SU-DHL-6 (cell line): ENCODE results near the gene KCNIP2.
A peak's percentile ranks its signal among the peaks of the same experiment; 100 is the strongest.

Experiments
- H2AFZ ChIP-seq: fragments of 200-600 bp; sonication (generic); 2 replicates; pipeline ENCODE4 v1.6.1; 2014; ENCODE audit warnings: low read depth, mild to moderate bottlenecking, moderate library complexity, mixed read lengths, antibody characterized with exemption, low read length; ENCODE audit not compliant: severe bottlenecking
- H3F3A ChIP-seq: fragments of 200-600 bp; shearing (Covaris generic); 2 replicates; pipeline ENCODE4 v1.6.0; 2016; ENCODE audit warnings: antibody characterized with exemption, mild to moderate bottlenecking; ENCODE audit not compliant: insufficient read depth
- H3K27ac ChIP-seq: fragments of 200-600 bp; sonication (generic); 2 replicates; pipeline ENCODE4 v1.5.1; 2016; ENCODE audit warnings: low read depth, mild to moderate bottlenecking, low read length, moderate library complexity, mixed read lengths
- H3K27me3 ChIP-seq: fragments of 200-600 bp; sonication (generic), shearing (Covaris generic); 2 replicates; pipeline ENCODE4 v1.6.0; 2014; ENCODE audit warnings: mild to moderate bottlenecking, low read length
- H3K36me3 ChIP-seq: fragments of 200-600 bp; sonication (generic); 2 replicates; pipeline ENCODE4 v1.6.1; 2014; ENCODE audit warnings: mild to moderate bottlenecking, low read length, mixed read lengths
- H3K4me2 ChIP-seq: fragments of 300-600, 200-600 bp; shearing (Covaris generic), sonication (generic); 2 replicates; pipeline ENCODE4 v1.6.0; 2014; ENCODE audit warnings: low read length, low read depth, mild to moderate bottlenecking; ENCODE audit not compliant: poor library complexity, severe bottlenecking
- H3K4me3 ChIP-seq: fragments of 200-600 bp; sonication (generic); 2 replicates; pipeline ENCODE4 v1.5.1; 2014; ENCODE audit warnings: antibody characterized with exemption, low read length, mild to moderate bottlenecking, mixed read lengths; ENCODE audit not compliant: insufficient read depth, poor library complexity, severe bottlenecking
- H3K79me2 ChIP-seq: fragments of 200-600 bp; sonication (generic); 2 replicates; pipeline ENCODE4 v1.6.1; 2014; ENCODE audit warnings: mild to moderate bottlenecking, low read length, moderate library complexity; ENCODE audit not compliant: insufficient read depth
- H3K9ac ChIP-seq: fragments of 200-600 bp; sonication (generic); 2 replicates; pipeline ENCODE4 v1.7.0; 2014; ENCODE audit warnings: mild to moderate bottlenecking, low read length
- H3K9me2 ChIP-seq: fragments of 200-600 bp; sonication (generic); replicated peaks from 2 replicates; pipeline ENCODE4 v1.6.1; 2014; ENCODE audit warnings: low read length; ENCODE audit not compliant: insufficient read depth
- H3K9me3 ChIP-seq: fragments of 200-600 bp; sonication (generic); 2 replicates; pipeline ENCODE4 v1.6.1; 2014; ENCODE audit warnings: low read length, mixed read lengths; ENCODE audit not compliant: insufficient read depth
- H4K20me1 ChIP-seq: fragments of 200-600 bp; sonication (generic); 2 replicates; pipeline ENCODE4 v1.6.1; 2014; ENCODE audit warnings: low read depth, mild to moderate bottlenecking, antibody characterized with exemption, low read length, moderate library complexity, mixed read lengths
- CTCF ChIP-seq: fragments of 200-600 bp; sonication (generic); IDR thresholded peaks from one replicate; pipeline ENCODE4 v1.5.1; 2017; ENCODE audit warnings: antibody characterized with exemption, mild to moderate bottlenecking, low read length, moderate library complexity; ENCODE audit not compliant: insufficient read depth, poor library complexity, severe bottlenecking
- EZH2phosphoT487 ChIP-seq: fragments of 200-600 bp; sonication (generic), shearing (Covaris generic); conservative IDR thresholded peaks from 2 replicates; pipeline ENCODE4 v1.6.1; 2018; ENCODE audit warnings: mild to moderate bottlenecking, antibody characterized with exemption, low read length, moderate library complexity, mixed read lengths

The KCNIP2 gene

GRCh38 chr10:101778781-101779543 lies 64.6 kb downstream of the KCNIP2 start:
- Histone ChIP-seq H3K9me3 (no peaks in the 10 kb centered on the region), H3K79me2 (no peaks in the 10 kb centered on the region; the same call in 1 of the 2 replicates), H3K9me2 (no peaks in the 10 kb centered on the region), H3K27me3 (no peaks in the 10 kb centered on the region), H2AFZ (no peak overlapping the region), H3F3A (0 out of 2 replicates have a peak, but pooled peaks cover 4% of the 10 kb centered on the region), H3K36me3 (no peaks in the 10 kb centered on the region), H3K4me3 (no peak overlapping the region), H3K9ac (no peak overlapping the region; the same call in 1 of the 2 replicates), H3K4me2 (peak overlapping the region; percentile 44), H3K27ac (no peak overlapping the region), H4K20me1 (no peaks in the 10 kb centered on the region; the same call in 1 of the 2 replicates)
- TF ChIP-seq EZH2phosphoT487 (no peak), CTCF (no peak)

- Histone ChIP-seq H4K20me1 (no peaks in the 10 kb centered on the region; the same call in 1 of the 2 replicates), H3K27me3 (no peaks in the 10 kb centered on the region), H3K36me3 (no peaks in the 10 kb centered on the region), H2AFZ (no peak overlapping the region), H3K9me2 (no peaks in the 10 kb centered on the region), H3K27ac (no peak overlapping the region), H3K79me2 (no peaks in the 10 kb centered on the region; the same call in 1 of the 2 replicates), H3K4me2 (no peak overlapping the region), H3K4me3 (no peak overlapping the region), H3F3A (no peaks in the 10 kb centered on the region), H3K9me3 (no peaks in the 10 kb centered on the region), H3K9ac (no peak overlapping the region)
- TF ChIP-seq CTCF, result no peak
- TF ChIP-seq EZH2phosphoT487, result no peak
These were observed 65.3 kb downstream of the KCNIP2 start for GRCh38 chr10:101778151-101778780.

GRCh38 chr10:101777619-101778145 lies 65.9 kb downstream of the KCNIP2 start:
- TF ChIP-seq EZH2phosphoT487 (no peak), CTCF (no peak)
- H3K36me3 ChIP-seq, result no peaks in the 10 kb centered on the region
- no peaks in the 10 kb centered on the region for H3K9me2 ChIP-seq
- H3K4me2 ChIP-seq, result no peak overlapping the region
- H3K27ac ChIP-seq, result no peak overlapping the region
- no peaks in the 10 kb centered on the region; the same call in 1 of the 2 replicates for H4K20me1 ChIP-seq
- no peaks in the 10 kb centered on the region; the same call in 1 of the 2 replicates for H3K79me2 ChIP-seq
- H2AFZ ChIP-seq, result no peak overlapping the region
- H3K9me3 ChIP-seq, result no peaks in the 10 kb centered on the region
- H3F3A ChIP-seq, result no peaks in the 10 kb centered on the region
- H3K27me3 ChIP-seq, result no peaks in the 10 kb centered on the region
- no peak overlapping the region for H3K9ac ChIP-seq
- H3K4me3 ChIP-seq, result no peak overlapping the region
